ENCODE data around the gene NDUFB7.

- no peak for TF ChIP-seq POLR2AphosphoS5 (IDR thresholded peaks at IDR 0.05; ENCODE audit: low read depth, low read length)
- no peak for TF ChIP-seq TAF1 (IDR thresholded peaks at IDR 0.05; ENCODE audit: borderline replicate concordance, insufficient read depth, low read length)
These were observed 18.0 kb downstream of the NDUFB7 start for GRCh38 chr19:14553939-14554243.

Measured in PFSK-1 (cell line).